MM.1S (cell line): Measurements from ENCODE around the gene HCN2.

ENCODE experiments used
- DNase-seq: peaks from one replicate; pipeline ENCODE4 v3.0.0-alpha.2; 2015
- H2AFZ ChIP-seq: fragments of 300-600 bp; sonication (generic); 2 replicates; pipeline ENCODE4 v1.6.0; 2016; ENCODE audit warnings: antibody characterized with exemption, low read length
- H3F3A ChIP-seq: fragments of 300-600 bp; sonication (generic); 2 replicates; pipeline ENCODE4 v1.6.1; 2016; ENCODE audit warnings: mild to moderate bottlenecking, antibody characterized with exemption, low read length, moderate library complexity, mixed read lengths; ENCODE audit not compliant: insufficient read depth
- H3K27ac ChIP-seq: fragments of 300-600 bp; sonication (generic); 2 replicates; pipeline ENCODE4 v1.5.1; 2016; ENCODE audit warnings: mild to moderate bottlenecking, low read length
- H3K27me3 ChIP-seq: fragments of 300-600 bp; sonication (generic); replicated peaks from 2 replicates; pipeline ENCODE4 v1.6.0; 2016; ENCODE audit warnings: low read length; ENCODE audit not compliant: insufficient read depth
- H3K36me3 ChIP-seq: fragments of 300-600 bp; sonication (generic); replicated peaks from 2 replicates; pipeline ENCODE4 v1.6.1; 2016; ENCODE audit warnings: mild to moderate bottlenecking, low read length, mixed read lengths; ENCODE audit not compliant: insufficient read depth
- H3K4me1 ChIP-seq: fragments of 300-600 bp; sonication (generic); 2 replicates; pipeline ENCODE4 v1.6.1; 2016; ENCODE audit warnings: low read length, mixed read lengths
- H3K4me2 ChIP-seq: fragments of 300-600 bp; sonication (generic); 2 replicates; pipeline ENCODE4 v1.6.0; 2016; ENCODE audit warnings: low read depth, low read length
- H3K4me3 ChIP-seq: fragments of 300-600 bp; sonication (generic); 2 replicates; pipeline ENCODE4 v1.5.1; 2016; ENCODE audit warnings: low read length, mixed read lengths
- H3K79me2 ChIP-seq: fragments of 300-600 bp; sonication (generic); 2 replicates; pipeline ENCODE4 v1.6.1; 2016; ENCODE audit warnings: mixed run types, low read length, mixed read lengths
- H3K9ac ChIP-seq: fragments of 300-600 bp; sonication (generic); 2 replicates; pipeline ENCODE4 v1.6.1; 2016; ENCODE audit warnings: low read length, mixed read lengths
- H3K9me2 ChIP-seq: fragments of 300-600 bp; sonication (generic); replicated peaks from 2 replicates; pipeline ENCODE4 v1.6.1; 2016; ENCODE audit warnings: mild to moderate bottlenecking, low read length, mixed read lengths; ENCODE audit not compliant: insufficient read depth
- H3K9me3 ChIP-seq: fragments of 300-600 bp; sonication (generic); replicated peaks from 2 replicates; pipeline ENCODE4 v1.6.1; 2016; ENCODE audit warnings: mild to moderate bottlenecking, low read length, mixed read lengths; ENCODE audit not compliant: insufficient read depth
- H4K20me1 ChIP-seq: fragments of 300-600 bp; sonication (generic); 2 replicates; pipeline ENCODE4 v1.6.1; 2016; ENCODE audit warnings: mild to moderate bottlenecking, low read length, moderate library complexity, mixed read lengths; ENCODE audit not compliant: insufficient read depth
- CTCF ChIP-seq: fragments of 300-600 bp; sonication (generic); IDR thresholded peaks from 2 replicates; pipeline ENCODE4 v1.5.1; 2016; ENCODE audit warnings: antibody characterized with exemption, low read length, mixed read lengths
- EZH2 ChIP-seq: fragments of 300-600 bp; sonication (generic); optimal IDR thresholded peaks from 2 replicates; pipeline ENCODE3; 2017; ENCODE audit warnings: low read depth, mild to moderate bottlenecking, antibody characterized with exemption, low read length, mixed read lengths
- EZH2phosphoT487 ChIP-seq: fragments of 300-600 bp; sonication (generic); IDR thresholded peaks from 2 replicates; pipeline ENCODE4 v1.6.1; 2018; ENCODE audit warnings: antibody characterized with exemption, low read length

The HCN2 gene

GRCh38 chr19:560121-560520 lies 29.6 kb upstream of the HCN2 start:
- Histone ChIP-seq H3K79me2 (no peaks in the 10 kb centered on the region), H3K4me1 (no peaks in the 10 kb centered on the region), H3K9me3 (no peaks in the 10 kb centered on the region), H3K9me2 (no peaks in the 10 kb centered on the region), H3K36me3 (no peaks in the 10 kb centered on the region), H3K27ac (no peak overlapping the region), H3K4me2 (no peak overlapping the region), H3K27me3 (peaks cover 27% of the 10 kb centered on the region), H4K20me1 (no peaks in the 10 kb centered on the region), H3K9ac (no peak overlapping the region), H2AFZ (no peak overlapping the region), H3F3A (no peaks in the 10 kb centered on the region), H3K4me3 (no peak overlapping the region)
- DNase-seq, result no peak
- TF ChIP-seq CTCF, result no peak
- no peak for TF ChIP-seq EZH2
- TF ChIP-seq EZH2phosphoT487, result no peak

GRCh38 chr19:566403-566802 lies 23.3 kb upstream of the HCN2 start:
- Histone ChIP-seq H3K4me1 (no peaks in the 10 kb centered on the region), H3K9ac (no peak overlapping the region), H4K20me1 (no peaks in the 10 kb centered on the region), H2AFZ (no peak overlapping the region), H3K9me2 (no peaks in the 10 kb centered on the region), H3K4me2 (no peak overlapping the region), H3F3A (peaks cover 6% of the 10 kb centered on the region), H3K36me3 (no peaks in the 10 kb centered on the region), H3K79me2 (no peaks in the 10 kb centered on the region), H3K9me3 (no peaks in the 10 kb centered on the region), H3K27me3 (no peaks in the 10 kb centered on the region), H3K27ac (no peak overlapping the region), H3K4me3 (no peak overlapping the region)
- TF ChIP-seq CTCF (no peak), EZH2 (no peak), EZH2phosphoT487 (no peak)
- DNase-seq, result no peak

GRCh38 chr19:566844-567243 lies 22.8 kb upstream of the HCN2 start:
- H3K9me3 ChIP-seq, result no peaks in the 10 kb centered on the region
- H4K20me1 ChIP-seq, result no peaks in the 10 kb centered on the region
- no peaks in the 10 kb centered on the region for H3K4me1 ChIP-seq
- no peaks in the 10 kb centered on the region for H3K36me3 ChIP-seq
- TF ChIP-seq CTCF, result no peak
- TF ChIP-seq EZH2phosphoT487, result no peak
- no peak for TF ChIP-seq EZH2
- no peak overlapping the region for H3K9ac ChIP-seq
- H3K27me3 ChIP-seq, result no peaks in the 10 kb centered on the region
- no peaks in the 10 kb centered on the region for H3K79me2 ChIP-seq
- no peak overlapping the region for H3K4me2 ChIP-seq
- H2AFZ ChIP-seq, result no peak overlapping the region
- H3K27ac ChIP-seq, result no peak overlapping the region
- no peak for DNase-seq
- H3F3A ChIP-seq, result peaks cover 11% of the 10 kb centered on the region
- no peak overlapping the region for H3K4me3 ChIP-seq
- H3K9me2 ChIP-seq, result no peaks in the 10 kb centered on the region
